HepG2 (cell line): Measurements from ENCODE around the gene CTDSPL2. TPM values are rescaled to one million over a fixed set of nuclear protein-coding genes. Genes with fewer than 3 reads are reported as not detected.

Experiments
- ARNT2 ChIP-seq: sonication (generic); formaldehyde crosslinking; IDR thresholded peaks from 2 replicates; pipeline ENCODE4 v1.8.0; 2022; ENCODE audit warnings: mild to moderate bottlenecking, low read depth, missing genetic modification reagents, moderate library complexity
- CBX1 ChIP-seq: IDR thresholded peaks from one replicate; pipeline ENCODE4 v1.6.1; 2016; ENCODE audit warnings: antibody characterized with exemption, low read depth
- CSRNP1 ChIP-seq: sonication (generic); formaldehyde crosslinking; IDR thresholded peaks from 2 replicates; pipeline ENCODE4 v1.8.1; 2023; ENCODE audit warnings: mild to moderate bottlenecking, missing genetic modification reagents
- EED ChIP-seq: sonication (generic); formaldehyde crosslinking; IDR thresholded peaks from 2 replicates; pipeline ENCODE4 v1.5.0; 2020; ENCODE audit warnings: mild to moderate bottlenecking, missing genetic modification reagents
- FOSL2 ChIP-seq: sonication (generic); formaldehyde crosslinking; IDR thresholded peaks from 2 replicates; pipeline ENCODE4 v1.4.0; 2020; ENCODE audit warnings: missing genetic modification reagents
- HMG20A ChIP-seq: IDR thresholded peaks from 2 replicates; pipeline ENCODE4 v1.6.1; 2016; ENCODE audit warnings: borderline replicate concordance
- HNRNPH1 ChIP-seq: fragments of 200-400 bp; formaldehyde crosslinking; optimal IDR thresholded peaks from 2 replicates; pipeline ENCODE3; 2017; ENCODE audit warnings: mild to moderate bottlenecking, low read depth, low read length
- KLF13 ChIP-seq: sonication (generic); formaldehyde crosslinking; IDR thresholded peaks from 2 replicates; pipeline ENCODE4 v1.4.0; 2020; ENCODE audit warnings: mild to moderate bottlenecking, missing genetic modification reagents
- MAFK ChIP-seq, 2 experiments: IDR thresholded peaks in 1 of 2; conservative IDR thresholded peaks in 1 of 2; 2 replicates each; pipeline ENCODE4 v1.6.1; 2011; ENCODE audit warnings: improper control_type of control experiment in 2 of 2, low read length in 2 of 2
- MAZ ChIP-seq, 2 experiments: sonication (generic) in 1 of 2; formaldehyde crosslinking in 1 of 2; IDR thresholded peaks; 2 replicates each; pipeline versions ENCODE4 v1.5.0 to v1.6.1; 2012 to 2020; ENCODE audit warnings: low read depth in 2 of 2, mild to moderate bottlenecking in 2 of 2, borderline replicate concordance in 1 of 2, improper control_type of control experiment in 1 of 2, low read length in 1 of 2, missing genetic modification reagents in 1 of 2, moderate library complexity in 1 of 2
- NR2F2 ChIP-seq: IDR thresholded peaks from 2 replicates; pipeline ENCODE4 v1.6.1; 2012; ENCODE audit warnings: low read depth, inconsistent platforms, borderline replicate concordance
- PPARG ChIP-seq: conservative IDR thresholded peaks from 2 replicates; pipeline ENCODE4 v1.6.1; 2016; ENCODE audit warnings: missing biosample characterization, missing genetic modification reagents
- RCOR2 ChIP-seq: IDR thresholded peaks from 2 replicates; pipeline ENCODE4 v1.6.1; 2016; ENCODE audit warnings: missing biosample characterization, missing genetic modification reagents
- SALL1 ChIP-seq: sonication (generic); formaldehyde crosslinking; IDR thresholded peaks from 2 replicates; pipeline ENCODE4 v1.8.0; 2022; ENCODE audit warnings: mild to moderate bottlenecking, missing genetic modification reagents
- SMARCC2 ChIP-seq: fragments of 450-650 bp; IDR thresholded peaks from 2 replicates; pipeline ENCODE4 v1.6.1; 2017; ENCODE audit warnings: antibody characterized with exemption, mild to moderate bottlenecking
- TMF1 ChIP-seq: sonication (generic); formaldehyde crosslinking; IDR thresholded peaks from 2 replicates; pipeline ENCODE4 v1.8.1; 2022; ENCODE audit warnings: low read depth, missing genetic modification reagents
- ZC3H13 ChIP-seq: sonication (generic); formaldehyde crosslinking; IDR thresholded peaks from 2 replicates; pipeline ENCODE4 v1.8.1; 2023; ENCODE audit warnings: mild to moderate bottlenecking, missing genetic modification reagents, moderate library complexity
- ZNF224 ChIP-seq: sonication (generic); formaldehyde crosslinking; IDR thresholded peaks from 2 replicates; pipeline ENCODE4 v1.5.0; 2020; ENCODE audit warnings: mild to moderate bottlenecking, missing genetic modification reagents
- ZNF24 ChIP-seq: fragments of 450-650 bp; IDR thresholded peaks from 2 replicates; pipeline ENCODE4 v1.6.1; 2017; ENCODE audit warnings: antibody characterized with exemption, mild to moderate bottlenecking
- ZNF292 ChIP-seq: sonication (generic); formaldehyde crosslinking; IDR thresholded peaks from 2 replicates; pipeline ENCODE4 v1.8.1; 2022; ENCODE audit warnings: mild to moderate bottlenecking, low read depth, missing genetic modification reagents, borderline replicate concordance
- ZNF768 ChIP-seq: sonication (generic); formaldehyde crosslinking; IDR thresholded peaks from 2 replicates; pipeline ENCODE4 v1.4.0; 2020; ENCODE audit warnings: missing genetic modification reagents
- ZNF878 ChIP-seq: sonication (generic); formaldehyde crosslinking; IDR thresholded peaks from 2 replicates; pipeline ENCODE4 v1.8.1; 2023; ENCODE audit warnings: mild to moderate bottlenecking, missing genetic modification reagents, moderate library complexity
- polyA plus RNA-seq, 8 experiments: library from polyadenylated mRNA; depleted of rRNA in 3 of 8; stranded (reverse) in 7 of 8; unstranded in 1 of 8; fragments of >200 nt; fragmentation: Illumina TruSeq in 4 of 8; extraction: Trizol in 4 of 8; gene quantifications; 2 replicates each; pipeline versions ENCODE4 v1.2.1 to v1.2.3, GENCODE V29; 2011 to 2016; ENCODE audit warnings: low read depth in 4 of 8, missing spikeins in 1 of 8, mixed read lengths in 1 of 8; ENCODE audit not compliant: insufficient read depth in 1 of 8
- total RNA-seq, 5 experiments: library from RNA; depleted of rRNA; stranded (reverse); fragments of >200 nt; fragmentation: Illumina TruSeq; extraction: Trizol; gene quantifications; 2 replicates each; pipeline ENCODE4 v1.2.3, GENCODE V29; 2016; ENCODE audit warnings: low read depth in 1 of 5
- TF ChIP-seq, protein P1 (sequence below): sonication (generic); formaldehyde crosslinking; IDR thresholded peaks from 2 replicates; pipeline ENCODE4 v1.4.0; 2020; ENCODE audit warnings: missing genetic modification reagents
- TF ChIP-seq, protein P2 (sequence below): fragments of 450-650 bp; IDR thresholded peaks from 2 replicates; pipeline ENCODE4 v1.6.1; 2017
- TF ChIP-seq, protein P3 (sequence below): sonication (generic); formaldehyde crosslinking; IDR thresholded peaks from 2 replicates; pipeline ENCODE4 v1.8.1; 2023; ENCODE audit warnings: missing genetic modification reagents, inconsistent platforms, borderline replicate concordance

Gene CTDSPL2
- total and polyA plus RNA-seq, 2 of the 13 experiments (the other 11 are each of a cell fraction or from before 2014, with no cell fraction given), result 37.4 to 56.2 TPM

- TF ChIP-seq ZC3H13 (CRISPR knock-in tag) (no peak; the same call in 1 of the 2 replicates), ZNF224 (CRISPR knock-in tag) (no peak), ZNF768 (CRISPR knock-in tag) (0 out of 2 replicates have a peak, but pooled peaks have one; percentile 54), EED (peak; percentile 39), ARNT2 (CRISPR knock-in tag) (peak; percentile 85), ZNF292 (CRISPR knock-in tag) (no peak), ZNF878 (CRISPR knock-in tag) (peak; percentile 43; the same call in 1 of the 2 replicates), CSRNP1 (CRISPR knock-in tag) (no peak; the same call in 1 of the 2 replicates), SALL1 (CRISPR knock-in tag) (peak; percentile 25; the same call in 1 of the 2 replicates), MAFK (conservative IDR thresholded peaks at IDR 0.05 in 1 of 2, IDR thresholded peaks at IDR 0.05 in 1 of 2; ENCODE audit: low read length in 2 of 2) (no peak), NR2F2 (no peak), PPARG (no peak), CBX1 (no peak), RCOR2 (CRISPR knock-in tag) (no peak), TMF1 (CRISPR knock-in tag) (no peak; the same call in 1 of the 2 replicates), FOSL2 (CRISPR knock-in tag) (peak; percentile 97), KLF13 (CRISPR knock-in tag) (peak; percentile 94), HMG20A (CRISPR knock-in tag) (no peak), MAZ (IDR thresholded peaks at IDR 0.05; ENCODE audit: borderline replicate concordance, low read depth, low read length) (no peak), MAZ (CRISPR knock-in tag; IDR thresholded peaks at IDR 0.05; ENCODE audit: low read depth) (peak; percentile 88), SMARCC2 (no peak), HNRNPH1 (no peak), ZNF24 (no peak)
- TF ChIP-seq, protein P1, sequence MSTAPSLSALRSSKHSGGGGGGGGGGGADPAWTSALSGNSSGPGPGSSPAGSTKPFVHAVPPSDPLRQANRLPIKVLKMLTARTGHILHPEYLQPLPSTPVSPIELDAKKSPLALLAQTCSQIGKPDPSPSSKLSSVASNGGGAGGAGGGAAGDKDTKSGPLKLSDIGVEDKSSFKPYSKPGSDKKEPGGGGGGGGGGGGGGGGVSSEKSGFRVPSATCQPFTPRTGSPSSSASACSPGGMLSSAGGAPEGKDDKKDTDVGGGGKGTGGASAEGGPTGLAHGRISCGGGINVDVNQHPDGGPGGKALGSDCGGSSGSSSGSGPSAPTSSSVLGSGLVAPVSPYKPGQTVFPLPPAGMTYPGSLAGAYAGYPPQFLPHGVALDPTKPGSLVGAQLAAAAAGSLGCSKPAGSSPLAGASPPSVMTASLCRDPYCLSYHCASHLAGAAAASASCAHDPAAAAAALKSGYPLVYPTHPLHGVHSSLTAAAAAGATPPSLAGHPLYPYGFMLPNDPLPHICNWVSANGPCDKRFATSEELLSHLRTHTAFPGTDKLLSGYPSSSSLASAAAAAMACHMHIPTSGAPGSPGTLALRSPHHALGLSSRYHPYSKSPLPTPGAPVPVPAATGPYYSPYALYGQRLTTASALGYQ (CRISPR knock-in tag), result no peak
- TF ChIP-seq, protein P2, sequence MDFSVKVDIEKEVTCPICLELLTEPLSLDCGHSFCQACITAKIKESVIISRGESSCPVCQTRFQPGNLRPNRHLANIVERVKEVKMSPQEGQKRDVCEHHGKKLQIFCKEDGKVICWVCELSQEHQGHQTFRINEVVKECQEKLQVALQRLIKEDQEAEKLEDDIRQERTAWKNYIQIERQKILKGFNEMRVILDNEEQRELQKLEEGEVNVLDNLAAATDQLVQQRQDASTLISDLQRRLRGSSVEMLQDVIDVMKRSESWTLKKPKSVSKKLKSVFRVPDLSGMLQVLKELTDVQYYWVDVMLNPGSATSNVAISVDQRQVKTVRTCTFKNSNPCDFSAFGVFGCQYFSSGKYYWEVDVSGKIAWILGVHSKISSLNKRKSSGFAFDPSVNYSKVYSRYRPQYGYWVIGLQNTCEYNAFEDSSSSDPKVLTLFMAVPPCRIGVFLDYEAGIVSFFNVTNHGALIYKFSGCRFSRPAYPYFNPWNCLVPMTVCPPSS, result no peak
- TF ChIP-seq, protein P3, sequence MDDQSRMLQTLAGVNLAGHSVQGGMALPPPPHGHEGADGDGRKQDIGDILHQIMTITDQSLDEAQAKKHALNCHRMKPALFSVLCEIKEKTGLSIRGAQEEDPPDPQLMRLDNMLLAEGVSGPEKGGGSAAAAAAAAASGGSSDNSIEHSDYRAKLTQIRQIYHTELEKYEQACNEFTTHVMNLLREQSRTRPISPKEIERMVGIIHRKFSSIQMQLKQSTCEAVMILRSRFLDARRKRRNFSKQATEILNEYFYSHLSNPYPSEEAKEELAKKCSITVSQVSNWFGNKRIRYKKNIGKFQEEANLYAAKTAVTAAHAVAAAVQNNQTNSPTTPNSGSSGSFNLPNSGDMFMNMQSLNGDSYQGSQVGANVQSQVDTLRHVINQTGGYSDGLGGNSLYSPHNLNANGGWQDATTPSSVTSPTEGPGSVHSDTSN (CRISPR knock-in tag), result no peak
Observed at GRCh38 chr15:44536962-44537734, 109.7 kb downstream of the CTDSPL2 start, which contains the start of gene EIF3J (continued).
